AG09319 (cell line): ENCODE data around the gene FAM193A.

Experiments used
- DNase-seq: peaks from one replicate; pipeline ENCODE4 v3.0.0-alpha.2; 2010; ENCODE audit warnings: low read depth; ENCODE audit errors: extremely low read depth
- CTCF ChIP-seq: IDR thresholded peaks from 2 replicates; pipeline ENCODE4 v1.5.1; 2011; ENCODE audit warnings: low read depth, mild to moderate bottlenecking, inconsistent platforms, low read length, moderate library complexity

Gene FAM193A

GRCh38 chr4:2536193-2537010 is at the start of gene FAM193A:
TSS of gene FAM193A (plus strand) at chr4:2536647. CDS start at chr4:2536916, 269 bp downstream.
- TF ChIP-seq CTCF, result no peak
- peak; percentile 99 for DNase-seq

GRCh38 chr4:2486981-2487380 is 49.5 kb upstream of the FAM193A start:
- no peak for TF ChIP-seq CTCF
- no peak for DNase-seq

- no peak for TF ChIP-seq CTCF
- DNase-seq, result no peak
Measured at GRCh38 chr4:2487632-2488031, 48.8 kb upstream of the FAM193A start.

- DNase-seq, result no peak
- TF ChIP-seq CTCF, result no peak
Measured at GRCh38 chr4:2489081-2489805, 47.2 kb upstream of the FAM193A start.

GRCh38 chr4:2489841-2490552 is 46.5 kb upstream of the FAM193A start:
- no peak for TF ChIP-seq CTCF
- DNase-seq, result no peak

- TF ChIP-seq CTCF, result no peak
- DNase-seq, result no peak
Measured at GRCh38 chr4:2492970-2493369, 43.5 kb upstream of the FAM193A start.
